Non-pigmented ciliary epithelial cell (primary cell): ENCODE results near the gene GPR156.
"Not testable (repeated sequence)": the region's sequence is repeated elsewhere in the genome, so short reads cannot be mapped to it uniquely, and the experiment has no call there.

Experiments used
- DNase-seq: peaks from one replicate; pipeline ENCODE4 v3.0.0-alpha.2; 2010; ENCODE audit warnings: low read depth

GPR156 gene

GRCh38 chr3:120274739-120275167 lies 10.3 kb downstream of the GPR156 start:
- DNase-seq: no peak

- DNase-seq: no peak
Measured at GRCh38 chr3:120272286-120272685, 12.7 kb downstream of the GPR156 start.

GRCh38 chr3:120265989-120266388 lies 19.0 kb downstream of the GPR156 start:
- DNase-seq: no peak

- DNase-seq: no peak
Measured at GRCh38 chr3:120264963-120265362, 20.1 kb downstream of the GPR156 start.

- DNase-seq: no peak
Measured at GRCh38 chr3:120263792-120264191, 21.2 kb downstream of the GPR156 start.

GRCh38 chr3:120258009-120258408 lies 27.0 kb downstream of the GPR156 start:
- DNase-seq: no peak

GRCh38 chr3:120245386-120245785 lies 39.6 kb downstream of the GPR156 start:
- DNase-seq: no peak

- no peak for DNase-seq
Measured at GRCh38 chr3:120244834-120245225, 40.2 kb downstream of the GPR156 start.

GRCh38 chr3:120239644-120240043 lies 45.4 kb downstream of the GPR156 start:
- no peak for DNase-seq

- no peak for DNase-seq
Measured at GRCh38 chr3:120227710-120228347, 57.2 kb downstream of the GPR156 start.

GRCh38 chr3:120224237-120224636 lies 60.8 kb downstream of the GPR156 start:
- DNase-seq: no peak

GRCh38 chr3:120218981-120219380 lies 66.0 kb downstream of the GPR156 start:
- DNase-seq: no peak

- not testable (repeated sequence) for DNase-seq
Measured at GRCh38 chr3:120216633-120217032, 68.4 kb downstream of the GPR156 start.

- DNase-seq: no peak
Measured at GRCh38 chr3:120214176-120214575, 70.8 kb downstream of the GPR156 start.

GRCh38 chr3:120212505-120212904 lies 72.5 kb downstream of the GPR156 start:
- DNase-seq: no peak

GRCh38 chr3:120209425-120209824 lies 75.6 kb downstream of the GPR156 start:
- no peak for DNase-seq

- DNase-seq: no peak
Measured at GRCh38 chr3:120204338-120204737, 80.7 kb downstream of the GPR156 start.

- DNase-seq: no peak
Measured at GRCh38 chr3:120203621-120204020, 81.4 kb downstream of the GPR156 start.

- DNase-seq: no peak
Measured at GRCh38 chr3:120203016-120203415, 82.0 kb downstream of the GPR156 start.

- DNase-seq: no peak
Measured at GRCh38 chr3:120202363-120202762, 82.7 kb downstream of the GPR156 start.

GRCh38 chr3:120200493-120201235 lies 84.4 kb downstream of the GPR156 start:
- DNase-seq: no peak

- no peak for DNase-seq
Measured at GRCh38 chr3:120198305-120198878, 86.6 kb downstream of the GPR156 start.

- DNase-seq: no peak
Measured at GRCh38 chr3:120196812-120197211, 88.2 kb downstream of the GPR156 start.
